Liver (tissue), 9 donors: ENCODE results near the gene RHPN2. TPM values are rescaled to one million over a fixed set of nuclear protein-coding genes. Genes with fewer than 3 reads are reported as not detected.
"Not testable (repeated sequence)": the region's sequence is repeated elsewhere in the genome, so short reads cannot be mapped to it uniquely, and the experiment has no call there.

Source experiments
- DNase-seq: peaks from one replicate; pipeline ENCODE4 v3.0.0-alpha.2; 2017; ENCODE audit warnings: low spot score
- H3K27ac ChIP-seq, 2 donors: one replicate each; pipeline ENCODE4 v1.7.0; 2013; ENCODE audit warnings: inconsistent platforms in 2 of 2, low read length in 2 of 2, control low read depth in 1 of 2, low read depth in 1 of 2, mild to moderate bottlenecking in 1 of 2
- H3K27me3 ChIP-seq, 4 donors: one replicate each; pipeline versions ENCODE4 v1.6.1 to v1.7.0; 2013; ENCODE audit warnings: low read length in 3 of 4, inconsistent platforms in 1 of 4, mild to moderate bottlenecking in 1 of 4, moderate library complexity in 1 of 4; ENCODE audit not compliant: control insufficient read depth in 4 of 4, insufficient read depth in 4 of 4
- H3K36me3 ChIP-seq, 4 donors: one replicate each; pipeline versions ENCODE4 v1.6.1 to v1.7.0; 2013; ENCODE audit warnings: low read length in 3 of 4, mild to moderate bottlenecking in 3 of 4, low read depth in 1 of 4, moderate library complexity in 1 of 4; ENCODE audit not compliant: control insufficient read depth in 4 of 4, insufficient read depth in 3 of 4
- H3K4me1 ChIP-seq, 4 donors: one replicate each; pipeline versions ENCODE4 v1.6.1 to v1.7.0; 2013; ENCODE audit warnings: low read length in 3 of 4, mild to moderate bottlenecking in 3 of 4, moderate library complexity in 1 of 4; ENCODE audit not compliant: control insufficient read depth in 4 of 4, insufficient read depth in 4 of 4
- H3K4me3 ChIP-seq, 3 donors: one replicate each; pipeline versions ENCODE4 v1.6.1 to v1.7.0; 2013; ENCODE audit warnings: low read length in 3 of 3, control low read depth in 1 of 3, low read depth in 1 of 3, mild to moderate bottlenecking in 1 of 3
- H3K9ac ChIP-seq, 2 donors: one replicate each; pipeline ENCODE4 v1.7.0; 2013; ENCODE audit warnings: low read length in 2 of 2, mild to moderate bottlenecking in 2 of 2, moderate library complexity in 2 of 2, control low read depth in 1 of 2, low read depth in 1 of 2
- H3K9me3 ChIP-seq, 4 donors: one replicate each; pipeline versions ENCODE4 v1.6.1 to v1.7.0; 2013; ENCODE audit warnings: low read length in 3 of 4; ENCODE audit not compliant: control insufficient read depth in 4 of 4
- ATF3 ChIP-seq: IDR thresholded peaks from 2 replicates; pipeline ENCODE4 v1.6.1; 2016; ENCODE audit warnings: antibody characterized with exemption
- CTCF ChIP-seq: fragments of 150-350 bp; IDR thresholded peaks from 2 replicates; pipeline ENCODE4 v1.5.1; 2017; ENCODE audit warnings: improper control_type of control experiment, low read depth, low read length; ENCODE audit not compliant: missing input control
- FOXA1 ChIP-seq: IDR thresholded peaks from 2 replicates; pipeline ENCODE4 v1.6.1; 2016; ENCODE audit warnings: antibody characterized with exemption
- FOXA2 ChIP-seq: IDR thresholded peaks from 2 replicates; pipeline ENCODE4 v1.6.1; 2016; ENCODE audit warnings: antibody characterized with exemption
- HNF4A ChIP-seq, 2 donors: conservative IDR thresholded peaks; 2 replicates each; pipeline ENCODE4 v1.6.1; 2016; ENCODE audit warnings: antibody characterized with exemption in 2 of 2, mild to moderate bottlenecking in 2 of 2
- HNF4G ChIP-seq: IDR thresholded peaks from 2 replicates; pipeline ENCODE4 v1.6.1; 2016; ENCODE audit warnings: antibody characterized with exemption
- JUND ChIP-seq, 2 donors: IDR thresholded peaks; 2 replicates each; pipeline ENCODE4 v1.6.1; 2016; ENCODE audit warnings: antibody characterized with exemption in 2 of 2
- MAX ChIP-seq: IDR thresholded peaks from 2 replicates; pipeline ENCODE4 v1.6.1; 2016; ENCODE audit warnings: antibody characterized with exemption
- REST ChIP-seq: IDR thresholded peaks from 2 replicates; pipeline ENCODE4 v1.6.1; 2016; ENCODE audit warnings: antibody characterized with exemption, mild to moderate bottlenecking
- RXRA ChIP-seq, 2 donors: IDR thresholded peaks; 2 replicates each; pipeline ENCODE4 v1.6.1; 2017 to 2018; ENCODE audit warnings: antibody characterized with exemption in 2 of 2, mild to moderate bottlenecking in 1 of 2
- SP1 ChIP-seq: IDR thresholded peaks from 2 replicates; pipeline ENCODE4 v1.6.1; 2018; ENCODE audit warnings: antibody characterized with exemption, mild to moderate bottlenecking
- TAF1 ChIP-seq: conservative IDR thresholded peaks from 2 replicates; pipeline ENCODE4 v1.6.1; 2016; ENCODE audit warnings: antibody characterized with exemption, mild to moderate bottlenecking
- ZBTB33 ChIP-seq: IDR thresholded peaks from 2 replicates; pipeline ENCODE4 v1.6.1; 2016; ENCODE audit warnings: antibody characterized with exemption
- WGBS: extraction: QIAGEN DNeasy Blood & Tissue Kit; methylation state at CpG from one replicate; pipeline ENCODE4 v1.1.7; 2013; 5-methylcytosine and 5-hydroxymethylcytosine counted together
- polyA plus RNA-seq, 2 donors: library from polyadenylated mRNA; stranded (reverse) in 1 of 2; unstranded in 1 of 2; fragments of 200-250 nt in 1 of 2; fragments of >200 nt in 1 of 2; fragmentation: Nextera tagmentation in 1 of 2; extraction: Ambion mirVana in 1 of 2; gene quantifications; one replicate each; pipeline versions ENCODE4 v1.2.1 to v1.2.3, GENCODE V29; 2013 to 2015
- total RNA-seq, 2 donors: library from RNA; depleted of rRNA; stranded (reverse); fragments of >200 nt; gene quantifications; one replicate each; pipeline ENCODE4 v1.2.3, GENCODE V29; 2014
- donor health status: healthy.
- donor health status: healthy.
- donor health status: healthy.
- donor health status: healthy.
- donor health status: healthy.

RHPN2 gene
- total and polyA plus RNA-seq, 4 donors, result 7.6 to 31.5 (median 9.8) TPM

GRCh38 chr19:32969549-32969948 lies 95.1 kb downstream of the RHPN2 start (continued):
- TF ChIP-seq JUND (IDR thresholded peaks at IDR 0.05), result no peak
- TF ChIP-seq CTCF, result no peak
- TF ChIP-seq FOXA2, result no peak
- no peak for TF ChIP-seq RXRA (IDR thresholded peaks at IDR 0.05)
- no peak for TF ChIP-seq ATF3
- TF ChIP-seq HNF4A (conservative IDR thresholded peaks at IDR 0.05), result no peak

- peaks cover 0 to 5% (median 2%) of the 10 kb centered on the region in 4 donors for H3K36me3 ChIP-seq
- H3K9ac ChIP-seq, result no peak overlapping the region
- TF ChIP-seq REST (no peak), MAX (no peak), RXRA (IDR thresholded peaks at IDR 0.05) (no peak), JUND (IDR thresholded peaks at IDR 0.05) (no peak), FOXA2 (no peak), SP1 (no peak), TAF1 (no peak)
- H3K27me3 ChIP-seq, result no peaks in the 10 kb centered on the region
- peaks cover 3 to 6% (median 6%) of the 10 kb centered on the region in 4 donors for H3K4me1 ChIP-seq
- 95% methylated on average over 9 of the region's 9 CpGs for WGBS
- no peaks in the 10 kb centered on the region for H3K9me3 ChIP-seq
- no peak for DNase-seq
- H3K4me3 ChIP-seq, result no peak overlapping the region
- H3K27ac ChIP-seq, result no peak overlapping the region
Measured at GRCh38 chr19:32966750-32967149, 97.9 kb downstream of the RHPN2 start.

GRCh38 chr19:32945260-32945659 lies 119.4 kb downstream of the RHPN2 start:
- H3K4me3 ChIP-seq, result no peak overlapping the region
- no peak overlapping the region for H3K27ac ChIP-seq
- no peaks in the 10 kb centered on the region for H3K27me3 ChIP-seq
- 79% methylated on average over 3 of the region's 3 CpGs for WGBS
- peaks cover 3 to 16% (median 7%) of the 10 kb centered on the region in 4 donors for H3K36me3 ChIP-seq
- TF ChIP-seq ATF3 (no peak), ZBTB33 (no peak), TAF1 (no peak), CTCF (no peak), RXRA (IDR thresholded peaks at IDR 0.05) (no peak), HNF4G (no peak), FOXA1 (no peak), SP1 (no peak)
- no peak for DNase-seq
- no peak overlapping the region for H3K9ac ChIP-seq
- H3K9me3 ChIP-seq, result no peaks in the 10 kb centered on the region
- H3K4me1 ChIP-seq, result no peaks in the 10 kb centered on the region

- not testable (repeated sequence) for H3K9ac ChIP-seq, DNase-seq, H3K4me3 ChIP-seq, H3K27me3 ChIP-seq, H3K4me1 ChIP-seq, H3K9me3 ChIP-seq, H3K27ac ChIP-seq
- 89% methylated on average over 5 of the region's 5 CpGs for WGBS
- H3K36me3 ChIP-seq, result peaks cover 0 to 18% (median 2%) of the 10 kb centered on the region in 4 donors
Measured at GRCh38 chr19:32941273-32941672, 123.4 kb downstream of the RHPN2 start.
